Renal pelvis (tissue), 4 donors: ENCODE results near the gene DLG2. TPM values are rescaled to one million over a fixed set of nuclear protein-coding genes. Genes with fewer than 3 reads are reported as not detected.

ENCODE experiments used
- DNase-seq: peaks from one replicate; pipeline ENCODE4 v3.0.0-alpha.2; 2013
- polyA plus RNA-seq, 3 donors: library from polyadenylated mRNA; unstranded; fragments of 120-200 nt; gene quantifications; one replicate each; pipeline ENCODE4 v1.2.1, GENCODE V29; 2013; ENCODE audit not compliant: insufficient read length in 3 of 3

DLG2 gene
- polyA plus RNA-seq, 3 donors = 10.1 to 16.6 (median 13.0) TPM

DNA sequence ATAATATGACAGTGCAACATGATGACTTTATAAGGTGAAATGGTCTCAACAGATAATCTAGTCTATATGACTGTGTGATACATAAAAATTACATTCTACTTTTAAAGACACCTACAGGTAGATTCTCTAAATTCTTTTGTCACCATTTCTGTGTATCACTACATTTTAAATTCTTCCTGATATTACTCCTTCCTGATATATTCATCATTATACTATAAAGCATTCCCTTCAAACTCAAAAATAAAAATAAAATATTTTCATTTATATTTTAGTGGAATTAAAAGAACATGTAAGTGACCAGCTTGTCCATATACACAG is 1062.3 kb downstream of the DLG2 start:
- no peak for DNase-seq

DNA sequence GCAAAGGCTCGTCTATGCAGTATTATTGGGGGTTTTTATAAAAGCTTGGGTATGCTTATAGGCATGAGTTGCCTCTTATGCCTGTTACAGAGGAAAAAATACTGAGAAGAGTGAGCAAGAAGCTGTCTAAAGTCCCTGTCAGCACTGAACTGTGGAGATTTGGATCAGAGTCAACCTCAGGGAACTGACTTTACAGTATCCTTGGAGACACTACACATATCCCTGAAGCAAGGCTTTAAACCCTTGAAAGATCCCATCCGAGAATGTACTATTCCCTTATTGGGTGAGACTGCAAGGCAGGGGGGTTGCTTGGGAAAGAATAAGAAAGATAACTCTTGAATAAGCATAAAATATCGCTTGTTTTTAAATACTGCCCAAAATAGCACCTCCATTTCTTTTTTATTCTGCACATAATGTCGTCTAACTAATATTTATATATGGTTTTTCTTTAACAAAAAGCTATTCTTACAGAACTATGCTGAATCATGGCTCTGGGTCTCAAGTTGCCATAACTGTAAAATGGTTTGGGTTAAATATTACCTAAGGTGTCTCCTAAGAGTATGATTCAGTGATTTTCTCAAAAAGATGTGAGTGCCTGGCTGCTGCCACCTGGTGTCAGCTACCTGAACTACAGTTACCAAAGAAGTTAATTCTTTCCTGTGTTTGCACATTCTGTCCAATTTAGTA is 1062.8 kb downstream of the DLG2 start:
- peak; percentile 33 for DNase-seq

DNA sequence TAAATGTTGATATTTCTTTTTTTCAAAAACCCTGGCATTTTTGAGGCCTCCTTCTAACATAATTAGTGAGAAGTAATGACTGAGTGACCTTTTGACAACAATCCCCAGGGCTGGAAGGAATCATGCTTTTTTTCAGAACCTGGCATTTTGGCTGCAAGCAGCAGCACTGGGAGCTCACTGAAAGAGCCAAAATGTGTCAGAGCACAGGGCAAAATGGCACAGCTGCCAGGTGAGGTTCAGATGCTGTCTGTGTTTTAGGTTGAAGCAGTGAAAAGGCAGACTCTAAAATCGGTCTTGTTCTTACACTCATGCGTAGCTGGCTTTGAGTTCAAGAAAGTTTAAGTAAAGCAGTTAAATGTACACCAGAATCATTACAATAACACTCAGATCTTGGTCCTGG is 1063.8 kb downstream of the DLG2 start:
- no peak for DNase-seq

DNA sequence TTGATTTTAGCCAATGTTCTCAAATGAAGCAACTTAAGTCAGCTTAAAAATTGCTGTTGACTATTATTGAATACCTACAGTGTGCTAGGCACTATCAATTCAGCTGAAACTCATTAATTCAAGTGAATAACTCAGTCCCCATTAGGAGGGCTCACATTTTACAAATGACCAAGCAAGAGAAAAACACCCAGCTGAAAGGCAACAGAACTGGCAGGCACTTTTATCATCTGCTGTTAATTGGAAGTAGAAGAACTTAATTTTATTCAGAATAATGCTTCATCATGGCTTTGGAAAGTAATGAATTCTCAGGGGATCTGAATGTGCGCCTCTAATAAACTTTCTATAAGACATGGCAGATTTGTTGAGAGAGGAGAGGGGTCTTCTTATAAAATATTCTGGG is 1066.9 kb downstream of the DLG2 start:
- no peak for DNase-seq

DNA sequence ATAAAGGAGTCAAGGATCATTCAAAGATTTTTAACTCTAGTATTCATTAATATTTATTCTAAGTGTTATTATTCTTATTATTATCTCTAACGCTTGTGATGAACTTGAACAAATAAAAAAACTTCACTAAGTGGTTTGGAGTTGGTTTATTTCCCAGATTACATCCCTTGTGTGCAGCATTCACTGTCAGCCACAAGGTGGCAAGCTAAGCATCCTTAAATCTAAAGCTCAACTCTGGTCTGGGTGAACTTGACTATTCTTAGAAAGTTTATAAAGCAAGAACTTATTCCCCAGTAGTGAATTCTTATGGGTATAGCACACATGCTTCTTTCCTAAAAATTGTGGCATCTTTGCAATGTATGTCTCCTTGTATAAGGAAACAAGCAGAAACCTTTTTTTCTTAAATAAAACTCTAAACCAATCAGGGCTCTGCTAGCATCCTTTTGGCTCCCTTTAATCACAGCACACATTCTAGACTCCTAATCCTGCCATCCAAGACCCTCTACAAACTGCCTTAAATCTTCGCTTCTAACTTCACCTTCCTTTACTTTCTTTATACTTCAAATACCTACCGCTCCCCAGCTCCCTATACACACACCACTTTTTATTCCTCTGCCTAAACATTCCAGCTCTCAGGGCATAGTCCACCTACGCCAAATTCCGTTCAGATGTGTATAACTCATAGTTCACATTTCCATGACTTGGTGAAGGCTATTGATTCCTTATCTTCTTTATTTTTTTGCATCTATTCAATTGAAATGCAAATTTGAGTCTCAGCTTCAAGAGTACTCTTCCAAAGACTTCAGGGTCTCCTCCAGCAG is 1068.8 kb downstream of the DLG2 start:
- DNase-seq = peak; percentile 42

DNA sequence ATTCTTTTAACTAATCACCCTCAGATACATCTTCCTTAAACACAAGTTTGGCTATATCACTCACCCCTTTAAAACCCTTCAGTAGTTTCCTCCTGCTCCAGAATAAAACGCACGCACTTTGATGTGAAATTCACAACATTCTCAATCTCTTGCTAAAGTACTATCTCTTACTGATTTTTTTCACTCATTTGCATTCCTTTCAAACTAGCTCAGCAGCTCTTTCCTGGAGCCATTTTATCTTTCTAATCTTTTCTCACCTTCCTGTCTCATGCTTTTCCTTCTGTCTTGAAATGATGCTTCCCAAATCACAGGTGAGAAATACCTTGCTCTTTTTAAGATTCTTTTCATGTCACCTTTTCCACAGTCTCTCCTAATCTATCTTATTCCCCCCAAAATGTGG is 1074.4 kb downstream of the DLG2 start:
- DNase-seq = no peak

DNA sequence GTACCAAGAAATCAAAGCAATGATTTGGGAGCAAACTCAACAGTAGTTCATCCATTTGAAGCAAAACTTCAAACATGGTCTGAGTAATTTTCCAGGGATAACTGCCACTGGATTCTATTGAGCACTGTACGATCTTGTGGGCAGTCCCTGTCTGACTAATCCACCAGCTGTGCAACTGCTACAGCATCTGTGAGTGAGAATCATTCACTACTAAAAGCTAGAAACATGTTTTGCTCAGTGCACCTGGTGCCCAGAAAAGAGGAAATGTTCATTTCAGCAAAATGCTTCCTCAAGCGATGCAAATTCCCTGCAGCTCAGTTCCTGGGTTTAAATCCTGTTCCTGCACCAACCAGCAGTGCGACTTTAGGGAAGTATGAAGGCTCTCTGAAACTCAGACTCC is 1077.9 kb downstream of the DLG2 start:
- DNase-seq = no peak

DNA sequence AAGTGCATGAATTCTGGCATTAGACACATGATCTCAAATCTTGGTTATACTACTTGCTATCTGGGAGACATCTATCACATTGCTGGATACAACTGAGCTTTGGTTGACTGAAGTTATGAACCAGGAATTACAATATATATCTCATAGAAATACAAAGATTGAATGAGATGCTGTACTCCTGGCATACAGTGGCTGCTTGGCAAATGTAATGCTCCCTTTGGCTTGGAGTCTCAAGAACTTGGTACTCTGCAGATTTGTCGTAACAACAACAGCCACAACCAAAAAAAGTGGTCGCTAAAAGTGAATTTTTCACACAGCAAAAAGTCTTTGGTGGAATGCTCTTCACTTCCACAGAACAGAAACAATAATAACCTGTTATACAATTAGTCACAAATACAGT is 1082.6 kb downstream of the DLG2 start:
- DNase-seq = no peak

DNA sequence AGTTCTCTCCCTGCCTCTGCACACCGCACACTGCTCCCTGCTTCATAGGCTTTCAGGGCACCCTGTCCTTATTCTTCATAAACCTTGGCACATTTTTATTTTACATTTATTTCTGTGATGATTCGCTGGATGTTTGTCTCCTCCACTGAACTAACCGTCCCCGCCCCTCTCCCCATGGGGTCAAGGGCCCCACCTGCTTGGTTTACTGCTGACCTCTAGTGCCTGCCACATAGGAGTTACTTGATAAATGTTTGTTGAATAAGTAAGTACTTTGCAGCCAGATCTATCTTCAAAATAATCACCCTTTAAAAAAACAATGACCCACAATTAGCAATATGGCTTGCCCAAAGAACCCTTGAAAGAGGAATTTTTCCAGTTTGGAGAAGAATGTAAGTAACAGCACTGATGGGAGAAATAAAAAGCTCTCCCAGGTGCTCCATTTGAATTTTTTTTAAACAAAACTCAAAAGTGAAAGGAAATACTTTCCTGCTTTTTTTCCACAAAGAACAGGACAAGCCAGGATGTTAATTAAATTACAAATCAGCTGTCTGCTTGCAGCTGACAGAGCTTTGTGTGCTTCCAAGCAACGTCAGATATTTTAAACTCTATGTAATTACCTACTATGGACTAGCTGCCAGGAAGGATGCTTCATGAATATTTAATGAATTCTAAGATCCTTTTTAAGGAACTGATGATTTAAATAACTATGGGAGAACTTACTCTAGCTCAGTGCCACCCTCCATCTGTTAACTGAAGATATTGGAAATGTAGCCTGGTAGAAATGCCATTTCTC is 1083.6 kb downstream of the DLG2 start:
- no peak for DNase-seq

DNA sequence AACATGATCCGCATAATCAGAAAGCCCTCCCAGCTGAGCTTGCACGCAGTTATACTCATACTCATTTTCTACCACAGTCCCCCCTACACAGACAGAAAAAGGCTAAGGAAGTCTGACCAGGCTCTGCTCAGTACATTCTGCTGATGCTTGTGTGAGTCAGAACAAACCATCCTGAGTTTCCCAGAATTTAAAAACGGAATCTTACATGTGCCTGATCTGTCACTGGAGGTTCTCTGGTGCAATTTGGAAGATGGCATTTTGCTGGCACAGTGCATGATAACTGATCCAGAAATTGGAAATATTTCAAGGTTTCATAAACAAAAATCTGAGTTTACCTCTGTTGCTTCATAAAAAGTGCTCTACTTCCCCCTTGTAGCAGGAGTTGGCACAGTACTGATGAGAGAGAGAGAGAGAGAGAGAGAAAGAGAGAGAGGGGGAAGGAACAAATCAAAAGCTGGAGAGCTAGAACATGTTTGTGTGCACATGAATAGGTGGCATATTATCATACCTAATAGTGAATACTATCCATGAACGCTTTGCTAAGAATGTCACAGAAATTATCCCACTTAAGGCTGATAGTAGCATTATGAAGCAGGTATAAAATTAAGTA is 1085.3 kb downstream of the DLG2 start:
- no peak for DNase-seq

DNA sequence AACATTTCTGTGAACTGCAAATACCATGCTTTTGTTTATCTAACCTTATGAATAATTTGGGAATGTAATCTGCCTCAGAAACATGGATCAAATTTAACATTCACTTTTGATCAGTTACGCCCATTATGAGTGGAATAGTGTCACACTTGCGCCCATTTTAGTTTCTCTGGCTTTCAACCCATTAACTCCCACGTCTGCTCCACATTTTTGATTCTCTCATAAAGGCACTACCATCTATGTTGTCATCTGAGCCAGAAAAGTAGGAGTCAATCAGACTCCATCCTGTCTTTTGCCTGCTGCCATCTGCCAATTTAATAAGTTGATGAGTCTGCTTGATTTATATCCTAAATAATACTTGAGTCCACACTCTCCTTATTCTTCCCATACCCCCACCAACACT is 1090.7 kb downstream of the DLG2 start:
- DNase-seq = no peak

DNA sequence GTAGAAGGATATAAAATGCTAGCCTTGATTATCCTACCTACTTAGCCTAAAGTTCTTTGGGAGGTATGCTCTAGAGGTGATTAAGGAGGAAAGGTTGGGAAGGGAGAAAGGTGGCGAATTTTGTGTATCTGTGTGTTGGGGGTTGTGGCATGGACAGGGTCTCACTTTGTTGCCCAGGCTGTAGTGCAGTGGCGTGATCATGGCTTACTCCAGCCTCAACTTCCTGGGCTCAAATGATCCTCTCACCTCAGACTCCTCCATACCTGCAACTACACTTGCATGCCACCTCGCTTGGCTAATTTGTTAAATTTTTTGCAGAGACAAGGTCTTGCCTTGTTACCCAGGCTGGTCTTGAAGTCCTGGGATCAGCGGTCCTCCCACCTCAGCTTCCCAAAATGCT is 1094.8 kb downstream of the DLG2 start:
- no peak for DNase-seq

DNA sequence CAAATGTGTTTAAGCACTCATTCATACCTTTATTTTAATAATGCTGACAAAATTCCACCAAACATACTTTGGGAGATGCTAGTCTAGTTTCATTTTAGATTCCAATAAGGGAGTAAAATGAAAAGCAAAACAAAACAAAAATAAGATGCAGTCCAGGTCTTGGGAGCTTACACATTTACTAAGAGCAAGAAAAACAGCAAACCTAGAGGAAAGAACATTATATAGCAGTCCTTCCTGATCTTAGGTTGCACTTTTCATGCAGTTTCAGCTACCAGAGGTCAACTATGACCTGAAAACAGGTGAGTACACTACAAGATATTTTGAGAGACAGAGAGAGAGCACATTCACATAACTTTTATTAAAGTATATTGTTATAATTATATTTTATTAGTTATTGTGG is 1100.9 kb downstream of the DLG2 start:
- DNase-seq = no peak

DNA sequence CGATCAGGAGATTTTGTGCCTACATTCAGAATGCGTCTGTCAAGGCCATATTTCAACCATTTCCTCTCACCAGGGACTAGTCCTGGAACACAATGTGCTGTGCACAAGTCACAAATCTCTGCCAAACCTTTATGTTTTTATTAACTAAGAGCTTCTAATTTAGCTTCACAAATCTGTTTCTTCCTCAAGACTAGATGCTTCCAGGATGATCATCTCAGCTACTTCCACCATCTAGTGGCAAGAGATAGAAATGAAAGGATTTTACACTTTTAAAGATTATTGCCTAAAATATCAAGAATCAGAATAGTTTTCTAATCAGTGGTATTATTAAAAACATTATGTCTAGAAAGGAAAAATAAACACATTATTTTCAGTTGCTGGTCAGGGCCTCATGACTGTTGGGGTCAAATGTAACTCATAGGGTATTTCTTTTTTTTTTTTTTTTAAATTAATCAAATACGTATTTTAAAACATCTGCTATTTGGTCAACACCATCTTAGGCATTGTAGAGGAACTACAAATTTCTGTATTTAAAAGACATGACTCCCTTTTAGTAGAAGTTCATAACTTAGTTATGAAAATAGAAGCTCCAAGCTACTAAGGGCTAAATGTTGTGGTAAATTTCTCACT is 1102.6 kb downstream of the DLG2 start:
- DNase-seq = peak; percentile 7

DNA sequence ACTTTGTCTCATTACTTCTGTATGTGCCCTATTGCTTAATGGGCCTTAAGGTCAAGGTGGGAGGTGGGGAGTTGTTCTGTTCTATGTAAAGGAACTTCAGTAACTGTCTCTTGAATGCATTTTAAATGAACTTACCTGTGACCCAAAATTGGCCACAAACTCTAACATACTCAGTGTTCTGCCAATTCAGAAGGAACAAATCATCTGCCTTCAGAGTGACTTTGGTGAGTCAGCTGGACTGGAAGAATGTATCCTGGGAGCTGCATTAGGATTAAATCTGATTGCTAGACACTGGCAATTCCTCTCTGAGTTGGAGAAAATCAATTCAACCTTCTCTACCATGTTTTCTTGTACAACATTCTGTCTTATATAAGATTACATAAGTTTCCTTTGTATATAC is 1104.8 kb downstream of the DLG2 start:
- no peak for DNase-seq

DNA sequence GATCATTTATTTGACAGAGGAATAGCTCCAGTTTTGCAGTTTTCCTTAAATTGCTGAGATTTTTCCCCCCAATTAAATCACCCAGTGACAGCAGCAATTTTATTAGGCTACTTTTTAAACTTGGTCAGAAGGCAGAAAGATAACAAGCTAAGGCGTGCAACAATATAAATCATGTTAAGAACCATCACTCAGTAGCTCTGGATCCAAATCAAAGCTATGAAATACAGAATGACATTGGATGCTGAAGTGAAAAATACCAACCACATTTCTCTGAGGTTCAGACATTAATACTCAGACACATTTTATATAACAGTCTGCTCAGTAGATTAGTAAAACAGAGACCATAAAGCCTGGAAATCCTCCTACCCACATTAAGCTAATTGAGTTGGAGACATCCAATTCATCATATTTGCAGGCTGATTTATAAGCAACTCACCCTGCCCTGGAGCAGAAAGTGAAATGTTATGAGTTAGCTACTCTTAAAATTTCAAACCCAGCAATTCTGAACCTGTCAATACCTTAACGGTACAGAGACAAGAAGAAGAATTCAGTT is 1108.4 kb downstream of the DLG2 start:
- DNase-seq = no peak

DNA sequence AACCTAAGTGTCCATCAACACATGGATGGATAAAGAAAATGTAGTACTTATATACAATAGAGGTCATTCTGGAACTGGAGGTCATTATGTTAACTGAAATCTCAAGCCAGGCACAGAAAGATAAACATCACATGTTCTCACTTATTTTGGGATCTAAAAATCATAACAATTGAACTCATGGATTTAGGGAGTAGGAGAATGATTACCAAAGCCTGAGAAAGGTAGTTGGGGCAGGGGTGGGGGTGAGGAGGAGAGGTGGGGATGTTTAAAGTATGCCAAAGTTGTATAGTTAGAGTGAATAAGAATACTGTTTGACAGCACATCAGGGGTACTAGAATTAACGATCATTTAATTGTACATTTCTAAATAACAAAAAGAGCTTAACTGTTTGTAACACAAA is 1112.7 kb downstream of the DLG2 start:
- no peak for DNase-seq

DNA sequence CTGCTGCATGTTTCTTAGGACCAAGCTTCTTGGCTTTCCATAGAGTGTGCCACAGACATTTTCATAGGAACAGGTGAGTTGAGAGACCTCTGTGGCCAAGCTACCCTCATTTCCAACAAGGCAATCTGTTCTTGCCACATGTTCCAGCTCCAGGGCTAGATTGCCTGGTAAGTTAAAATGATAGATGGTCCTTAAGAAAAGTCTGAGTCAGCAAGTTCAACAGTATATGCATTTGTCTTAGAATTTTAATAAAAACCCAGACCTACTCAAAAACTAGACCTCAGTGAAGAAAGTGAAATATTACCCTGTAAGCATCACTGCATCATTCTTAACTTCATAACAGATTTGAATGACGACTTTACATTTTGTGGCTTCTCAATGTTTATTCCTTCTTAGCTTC is 1123.6 kb downstream of the DLG2 start:
- no peak for DNase-seq

DNA sequence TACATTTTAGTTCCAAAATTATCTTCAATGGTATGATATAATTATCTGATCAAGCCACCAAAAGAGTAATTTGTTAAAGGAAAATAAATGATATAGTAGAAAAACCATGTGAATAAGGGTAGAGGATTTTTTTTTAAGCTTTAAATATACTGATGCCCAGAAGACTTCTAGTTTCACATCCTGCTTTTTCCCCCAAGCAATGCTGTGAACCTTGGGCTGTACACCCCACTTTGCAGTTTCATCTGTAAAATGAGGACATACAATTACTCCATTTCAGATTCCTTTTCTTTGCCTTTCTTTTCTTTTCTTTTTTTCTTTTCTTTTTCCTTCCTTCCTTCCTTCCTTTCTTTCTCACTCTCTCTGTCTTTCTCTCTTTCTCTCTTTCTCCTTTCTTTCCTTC is 1125.4 kb downstream of the DLG2 start:
- no peak for DNase-seq

DNA sequence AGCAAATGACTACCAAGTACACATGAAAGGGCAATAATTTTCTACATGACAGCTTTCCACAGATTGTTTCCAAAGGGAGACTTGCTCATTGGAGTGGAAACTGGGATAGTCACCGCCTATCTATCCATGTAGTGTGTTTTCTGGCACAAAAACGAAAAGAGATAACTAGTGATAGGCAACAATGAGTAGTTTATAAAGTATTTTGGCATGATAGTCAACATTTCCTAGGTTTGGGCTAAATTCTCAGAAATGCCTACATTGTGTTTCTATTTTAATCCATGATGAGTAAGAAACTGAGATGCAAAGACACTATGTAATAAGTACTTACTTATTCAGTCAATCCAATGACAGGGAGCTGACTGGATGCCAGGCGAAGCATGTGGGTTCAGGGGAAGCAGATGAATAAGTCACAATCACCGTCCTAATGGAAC is 1129.1 kb downstream of the DLG2 start:
- no peak for DNase-seq

DNA sequence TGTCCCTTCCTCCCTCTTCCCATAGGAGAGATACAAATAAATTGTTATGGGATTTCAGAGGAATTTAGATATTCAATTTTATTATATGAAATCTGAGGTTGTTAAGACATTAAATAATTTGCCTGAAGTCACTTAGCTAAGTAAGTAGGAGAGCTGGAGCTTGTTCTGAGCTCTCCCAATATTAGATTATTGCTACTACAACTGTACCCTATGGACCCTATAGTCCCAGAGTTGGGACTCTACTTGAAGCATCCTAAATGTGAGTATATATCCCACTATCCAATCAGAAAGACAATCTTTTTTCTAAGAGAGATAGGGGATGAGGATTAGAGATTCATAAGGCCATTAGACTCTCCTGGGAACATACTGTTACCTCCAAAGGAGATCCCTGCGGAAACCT is 1130.0 kb downstream of the DLG2 start:
- no peak for DNase-seq

DNA sequence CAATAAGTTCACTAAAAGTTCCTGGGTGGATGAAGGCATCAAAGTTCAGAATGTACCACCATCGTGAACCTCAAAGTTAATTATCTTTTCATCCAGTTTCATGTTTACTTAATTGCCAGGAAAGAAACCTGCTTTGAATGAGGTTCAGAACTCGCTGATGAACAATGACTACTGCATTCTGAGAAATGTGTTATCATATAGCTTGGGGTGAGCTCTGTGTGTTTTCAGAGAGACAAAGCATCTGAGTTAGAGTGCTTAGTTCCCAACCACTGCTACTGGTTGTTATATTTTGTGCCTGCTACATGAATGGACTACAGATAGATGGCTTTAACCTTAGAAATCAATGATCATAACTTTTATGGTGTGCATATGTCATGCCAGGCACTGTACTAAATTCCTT is 1131.0 kb downstream of the DLG2 start:
- DNase-seq = no peak
